Neuron (in vitro differentiated cells): ENCODE results near the gene NEO1.

Source experiments
- H2AFZ ChIP-seq: one replicate; pipeline ENCODE4 v1.6.1; 2013; ENCODE audit warnings: low read depth, mild to moderate bottlenecking, inconsistent platforms, low read length, moderate library complexity
- H3K27me3 ChIP-seq: one replicate; pipeline ENCODE4 v1.6.1; 2013; ENCODE audit warnings: low read length; ENCODE audit not compliant: insufficient read depth
- H3K36me3 ChIP-seq: one replicate; pipeline ENCODE4 v1.6.1; 2013; ENCODE audit warnings: low read length; ENCODE audit not compliant: insufficient read depth
- H3K4me1 ChIP-seq: one replicate; pipeline ENCODE4 v1.6.1; 2013; ENCODE audit warnings: low read length; ENCODE audit not compliant: insufficient read depth
- H3K4me3 ChIP-seq: 2 replicates; pipeline ENCODE4 v1.5.1; 2013; ENCODE audit warnings: mild to moderate bottlenecking, low read length, moderate library complexity
- H3K9me3 ChIP-seq: one replicate; pipeline ENCODE4 v1.6.1; 2013; ENCODE audit warnings: low read length

The NEO1 gene

GRCh38 chr15:73247331-73247730 is 195.1 kb downstream of the NEO1 start:
- Histone ChIP-seq H2AFZ (no peak overlapping the region), H3K4me1 (no peaks in the 10 kb centered on the region), H3K9me3 (no peaks in the 10 kb centered on the region), H3K27me3 (no peaks in the 10 kb centered on the region), H3K36me3 (peaks cover 68% of the 10 kb centered on the region), H3K4me3 (no peak overlapping the region)

DNA sequence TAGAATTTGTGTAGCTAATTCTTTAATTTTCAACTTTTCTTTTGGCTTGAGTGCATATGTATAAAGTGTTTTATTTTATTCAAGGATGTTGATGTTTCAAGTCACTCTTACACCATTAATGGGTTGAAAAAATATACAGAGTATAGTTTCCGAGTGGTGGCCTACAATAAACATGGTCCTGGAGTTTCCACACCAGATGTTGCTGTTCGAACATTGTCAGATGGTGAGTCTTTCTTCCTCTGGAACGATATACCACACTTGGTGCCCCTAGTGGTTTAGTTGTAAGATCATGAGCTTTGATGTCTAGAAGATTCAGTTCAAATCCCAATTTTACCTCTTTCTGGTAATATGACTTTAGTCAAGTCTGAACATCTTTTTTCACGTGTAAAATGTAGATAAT is 197.2 kb downstream of the NEO1 start:
- H3K36me3 ChIP-seq, result peaks cover 75% of the 10 kb centered on the region
- H3K4me3 ChIP-seq, result no peak overlapping the region
- no peak overlapping the region for H2AFZ ChIP-seq
- H3K27me3 ChIP-seq, result no peaks in the 10 kb centered on the region
- H3K4me1 ChIP-seq, result no peaks in the 10 kb centered on the region
- H3K9me3 ChIP-seq, result no peaks in the 10 kb centered on the region

DNA sequence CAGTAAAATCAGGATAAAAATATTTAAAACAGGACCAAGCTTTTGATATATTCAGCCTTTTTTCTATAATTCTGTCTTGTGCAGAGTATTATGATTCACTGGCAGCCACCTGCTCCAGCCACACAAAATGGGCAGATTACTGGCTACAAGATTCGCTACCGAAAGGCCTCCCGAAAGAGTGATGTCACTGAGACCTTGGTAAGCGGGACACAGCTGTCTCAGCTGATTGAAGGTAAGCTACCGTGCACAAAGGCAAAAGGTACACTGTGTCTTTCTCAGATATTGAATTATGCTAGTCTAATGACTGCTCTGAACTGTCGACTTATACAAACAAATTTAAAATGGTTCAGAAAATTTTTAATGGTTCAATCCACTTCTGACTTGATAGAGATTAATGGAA is 202.3 kb downstream of the NEO1 start:
- H3K9me3 ChIP-seq, result peaks cover 5% of the 10 kb centered on the region
- no peaks in the 10 kb centered on the region for H3K27me3 ChIP-seq
- H3K36me3 ChIP-seq, result peaks cover 77% of the 10 kb centered on the region
- H3K4me1 ChIP-seq, result no peaks in the 10 kb centered on the region
- no peak overlapping the region for H2AFZ ChIP-seq
- H3K4me3 ChIP-seq, result no peak overlapping the region

- Histone ChIP-seq H3K4me1 (no peaks in the 10 kb centered on the region), H2AFZ (no peak overlapping the region), H3K36me3 (peaks cover 80% of the 10 kb centered on the region), H3K9me3 (peaks cover 5% of the 10 kb centered on the region), H3K27me3 (no peaks in the 10 kb centered on the region), H3K4me3 (no peak overlapping the region)
Measured at GRCh38 chr15:73258271-73259108, 206.2 kb downstream of the NEO1 start.

GRCh38 chr15:73264881-73265280 is 212.6 kb downstream of the NEO1 start:
- no peaks in the 10 kb centered on the region for H3K9me3 ChIP-seq
- H3K36me3 ChIP-seq, result peaks cover 58% of the 10 kb centered on the region
- H3K4me3 ChIP-seq, result no peak overlapping the region
- no peak overlapping the region for H2AFZ ChIP-seq
- no peaks in the 10 kb centered on the region for H3K4me1 ChIP-seq
- no peaks in the 10 kb centered on the region for H3K27me3 ChIP-seq

- H3K4me1 ChIP-seq, result no peaks in the 10 kb centered on the region
- H3K36me3 ChIP-seq, result peaks cover 58% of the 10 kb centered on the region
- H3K4me3 ChIP-seq, result no peak overlapping the region
- no peak overlapping the region for H2AFZ ChIP-seq
- no peaks in the 10 kb centered on the region for H3K27me3 ChIP-seq
- no peaks in the 10 kb centered on the region for H3K9me3 ChIP-seq
Measured at GRCh38 chr15:73265536-73266153, 213.4 kb downstream of the NEO1 start.

- H3K9me3 ChIP-seq, result no peaks in the 10 kb centered on the region
- peaks cover 2% of the 10 kb centered on the region for H3K4me1 ChIP-seq
- H3K27me3 ChIP-seq, result no peaks in the 10 kb centered on the region
- H3K4me3 ChIP-seq, result no peak overlapping the region
- H2AFZ ChIP-seq, result no peak overlapping the region
- peaks cover 50% of the 10 kb centered on the region for H3K36me3 ChIP-seq
Measured at GRCh38 chr15:73268457-73268856, 216.2 kb downstream of the NEO1 start.

DNA sequence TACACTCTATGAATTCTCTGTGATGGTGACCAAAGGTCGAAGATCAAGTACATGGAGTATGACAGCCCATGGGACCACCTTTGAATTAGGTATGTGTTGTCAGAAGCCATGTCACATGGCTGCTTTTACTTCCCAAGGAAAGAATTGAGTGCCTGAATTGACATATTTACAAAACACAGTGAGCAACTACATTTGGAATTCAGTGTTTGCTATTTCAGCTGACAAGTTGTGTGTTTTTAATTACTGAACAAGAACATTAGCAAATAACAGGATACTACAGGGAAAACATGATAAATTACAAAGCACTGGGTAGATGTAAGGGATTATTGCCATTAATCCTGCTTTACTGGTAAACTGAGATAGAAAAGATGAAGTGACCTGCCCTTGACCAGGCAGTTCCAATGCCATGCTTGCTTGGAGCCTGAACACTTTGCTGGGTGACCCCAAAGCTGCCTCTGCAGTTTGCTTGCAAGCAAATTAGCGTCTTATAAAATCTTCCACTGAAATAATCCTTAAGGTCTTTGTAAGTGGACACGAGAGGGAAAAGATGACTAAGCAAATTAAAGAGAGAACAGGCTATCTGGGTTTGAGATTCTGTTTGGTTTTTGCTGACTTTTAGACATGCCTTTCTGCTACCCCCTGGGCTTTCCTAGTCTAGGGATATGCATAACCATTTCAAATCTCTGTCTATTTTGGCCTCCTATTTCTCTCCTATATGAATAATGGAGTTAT is 218.3 kb downstream of the NEO1 start:
- Histone ChIP-seq H3K9me3 (no peaks in the 10 kb centered on the region), H3K4me3 (no peak overlapping the region), H3K36me3 (peaks cover 51% of the 10 kb centered on the region), H3K4me1 (peaks cover 2% of the 10 kb centered on the region), H2AFZ (no peak overlapping the region), H3K27me3 (no peaks in the 10 kb centered on the region)

DNA sequence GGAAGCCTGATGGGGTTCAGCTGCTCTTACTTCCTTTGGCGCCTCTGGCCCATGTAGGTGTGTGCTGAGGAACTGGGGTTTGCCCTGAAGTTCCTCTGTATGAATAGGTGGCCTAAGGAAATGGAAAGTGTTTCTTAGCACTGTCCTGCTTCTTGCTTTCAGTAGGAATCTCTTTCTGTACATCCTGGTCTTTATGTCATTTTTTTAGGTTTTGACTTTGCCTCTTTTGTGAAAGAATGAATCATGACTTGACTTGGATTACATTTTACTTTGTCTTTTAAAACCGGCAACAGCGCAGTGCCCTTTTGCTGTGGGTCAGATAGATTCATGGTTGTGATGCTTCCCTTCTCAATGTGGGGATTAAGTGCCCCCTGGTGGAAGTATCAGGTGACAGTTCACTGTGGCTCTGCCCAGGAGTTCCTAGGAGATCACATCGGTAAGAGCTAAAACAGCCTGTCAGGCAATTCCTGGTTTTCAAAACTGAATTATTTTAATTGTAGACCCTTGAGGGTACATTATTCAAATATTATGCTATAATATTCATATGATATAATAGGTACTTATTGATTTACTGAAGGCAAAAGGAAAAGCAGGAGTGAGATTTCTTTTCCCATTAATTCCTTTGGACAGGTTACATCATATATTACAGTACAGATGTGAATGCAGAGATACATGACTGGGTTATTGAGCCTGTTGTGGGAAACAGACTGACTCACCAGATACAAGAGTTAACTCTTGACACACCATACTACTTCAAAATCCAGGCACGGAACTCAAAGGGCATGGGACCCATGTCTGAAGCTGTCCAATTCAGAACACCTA is 221.1 kb downstream of the NEO1 start:
- Histone ChIP-seq H3K4me3 (no peak overlapping the region), H3K9me3 (no peaks in the 10 kb centered on the region), H3K36me3 (peaks cover 41% of the 10 kb centered on the region), H2AFZ (no peak overlapping the region), H3K27me3 (no peaks in the 10 kb centered on the region), H3K4me1 (peaks cover 2% of the 10 kb centered on the region)

GRCh38 chr15:73275862-73276261 is 223.6 kb downstream of the NEO1 start:
- H3K36me3 ChIP-seq, result peaks cover 37% of the 10 kb centered on the region
- no peak overlapping the region for H2AFZ ChIP-seq
- H3K9me3 ChIP-seq, result no peaks in the 10 kb centered on the region
- H3K27me3 ChIP-seq, result no peaks in the 10 kb centered on the region
- peaks cover 2% of the 10 kb centered on the region for H3K4me1 ChIP-seq
- no peak overlapping the region for H3K4me3 ChIP-seq

GRCh38 chr15:73282567-73283365 is 230.5 kb downstream of the NEO1 start:
- H3K4me1 ChIP-seq, result peaks cover 3% of the 10 kb centered on the region
- no peaks in the 10 kb centered on the region for H3K27me3 ChIP-seq
- no peak overlapping the region for H3K4me3 ChIP-seq
- H3K36me3 ChIP-seq, result peaks cover 58% of the 10 kb centered on the region
- no peaks in the 10 kb centered on the region for H3K9me3 ChIP-seq
- H2AFZ ChIP-seq, result no peak overlapping the region

GRCh38 chr15:73283366-73283962 is 231.2 kb downstream of the NEO1 start:
- Histone ChIP-seq H2AFZ (no peak overlapping the region), H3K4me3 (no peak overlapping the region), H3K9me3 (no peaks in the 10 kb centered on the region), H3K4me1 (peaks cover 3% of the 10 kb centered on the region), H3K27me3 (no peaks in the 10 kb centered on the region), H3K36me3 (peaks cover 61% of the 10 kb centered on the region)
